Effector memory CD8-positive, alpha-beta T cell (primary cell): ENCODE measurements around the gene KRAS.
A peak's percentile ranks its signal among the peaks of the same experiment; 100 is the strongest.

Source experiments
- ATAC-seq: fragments of 150-1000 bp; cut with Tn5 transposase; replicated peaks from 2 replicates; pipeline ENCODE4 v1.10.0; 2021; ENCODE audit warnings: mild to moderate bottlenecking, moderate library complexity
- DNase-seq, 3 experiments: peaks; one replicate each; pipeline ENCODE4 v3.0.0; 2021
- H3K27ac Mint-ChIP-seq, 2 donors: one replicate each; pipeline ENCODE4 v1.8.0; 2022; ENCODE audit warnings: mild to moderate bottlenecking in 2 of 2, mixed read lengths in 2 of 2, moderate library complexity in 2 of 2
- H3K27me3 Mint-ChIP-seq, 2 donors: one replicate each; pipeline ENCODE4 v1.8.0; 2022; ENCODE audit warnings: mixed read lengths in 2 of 2
- H3K36me3 Mint-ChIP-seq: one replicate; pipeline ENCODE4 v1.8.0; 2022; ENCODE audit warnings: mild to moderate bottlenecking, moderate library complexity, mixed read lengths; ENCODE audit not compliant: insufficient read depth
- H3K4me1 Mint-ChIP-seq, 2 donors: one replicate each; pipeline ENCODE4 v1.8.0; 2022; ENCODE audit warnings: low read depth in 2 of 2, mixed read lengths in 2 of 2
- H3K4me3 Mint-ChIP-seq, 2 donors: one replicate each; pipeline ENCODE4 v1.8.0; 2022; ENCODE audit warnings: mild to moderate bottlenecking in 2 of 2, mixed read lengths in 2 of 2, moderate library complexity in 2 of 2
- H3K9me3 Mint-ChIP-seq, 2 donors: one replicate each; pipeline ENCODE4 v1.8.0; 2022; ENCODE audit warnings: mixed read lengths in 2 of 2

The KRAS gene

DNA sequence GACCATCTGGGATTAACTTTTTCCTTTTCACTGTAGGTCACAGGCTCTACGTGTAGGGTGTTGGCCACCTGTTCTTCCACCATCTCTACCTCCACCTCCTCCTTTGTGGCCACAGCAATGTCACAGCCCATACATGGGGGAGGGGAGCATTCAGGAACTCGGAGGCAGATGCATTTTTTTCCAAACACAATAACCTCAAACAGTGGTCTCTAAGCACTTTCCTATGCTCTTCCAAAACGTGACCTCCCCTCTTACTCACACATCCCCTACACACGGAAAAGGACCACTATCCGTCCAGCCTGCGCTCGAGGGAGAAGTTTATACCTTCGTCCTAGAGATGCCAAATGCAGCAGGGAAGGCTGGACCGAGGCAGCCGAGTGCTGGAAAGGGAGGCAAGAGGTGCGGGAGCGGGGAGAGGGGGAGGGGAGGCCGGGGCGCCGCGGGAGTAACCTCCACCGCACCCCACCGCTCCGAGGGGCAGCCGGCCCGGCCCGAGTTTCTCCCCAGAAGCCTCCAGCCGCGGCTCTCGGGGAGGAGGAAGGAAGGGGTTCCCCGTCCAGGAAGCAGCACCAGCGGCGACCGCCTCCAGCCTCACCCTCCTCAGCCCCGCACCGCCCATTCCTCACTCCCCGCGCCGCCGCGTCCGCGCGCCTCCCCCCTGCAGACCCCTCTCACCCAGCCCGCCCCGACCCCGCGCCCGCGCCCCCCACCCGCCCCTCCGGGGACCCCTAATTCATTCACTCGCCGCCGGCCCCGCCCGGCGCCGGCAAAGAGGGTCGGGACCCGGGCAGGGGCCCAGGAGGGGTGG is 594 bp downstream of the KRAS start:
- Mint-ChIP-seq H3K27me3 (no peaks in the 10 kb centered on the region), H3K9me3 (no peaks in the 10 kb centered on the region), H3K4me3 (peak overlapping the region; percentile 88 to 91), H3K27ac (peak overlapping the region; percentile 95 to 96), H3K4me1 (peaks cover 25 to 30% of the 10 kb centered on the region in 2 donors), H3K36me3 (peaks cover 27% of the 10 kb centered on the region)
- peak; percentile 50 for ATAC-seq
- DNase-seq = peak; percentile 31 to 39 (median 34)

DNA sequence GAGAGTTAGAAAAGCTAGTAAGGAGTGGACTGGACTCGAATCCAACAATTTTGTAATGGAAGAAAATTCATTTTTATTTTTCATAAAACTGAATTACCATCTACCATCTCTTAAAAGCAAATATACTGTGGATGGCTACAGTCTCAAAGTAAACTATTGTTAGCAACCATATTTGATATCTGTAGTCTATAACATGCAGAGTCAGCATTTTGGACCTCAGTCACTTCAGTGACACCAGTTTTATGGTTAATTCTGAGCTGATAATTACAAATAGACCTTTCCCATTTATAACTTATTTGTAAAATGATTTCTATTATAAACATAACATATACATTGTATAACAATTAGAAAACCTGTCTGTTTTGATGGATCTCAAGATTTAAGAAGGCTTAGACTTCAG is 2.0 kb downstream of the KRAS start:
- DNase-seq (no peak), ATAC-seq (no peak)
- Mint-ChIP-seq H3K27ac (peak overlapping the region; percentile 95 to 96), H3K27me3 (no peaks in the 10 kb centered on the region), H3K4me3 (peak overlapping the region; percentile 88 to 91), H3K9me3 (no peaks in the 10 kb centered on the region), H3K36me3 (peaks cover 36% of the 10 kb centered on the region), H3K4me1 (peaks cover 25 to 37% of the 10 kb centered on the region in 2 donors)

DNA sequence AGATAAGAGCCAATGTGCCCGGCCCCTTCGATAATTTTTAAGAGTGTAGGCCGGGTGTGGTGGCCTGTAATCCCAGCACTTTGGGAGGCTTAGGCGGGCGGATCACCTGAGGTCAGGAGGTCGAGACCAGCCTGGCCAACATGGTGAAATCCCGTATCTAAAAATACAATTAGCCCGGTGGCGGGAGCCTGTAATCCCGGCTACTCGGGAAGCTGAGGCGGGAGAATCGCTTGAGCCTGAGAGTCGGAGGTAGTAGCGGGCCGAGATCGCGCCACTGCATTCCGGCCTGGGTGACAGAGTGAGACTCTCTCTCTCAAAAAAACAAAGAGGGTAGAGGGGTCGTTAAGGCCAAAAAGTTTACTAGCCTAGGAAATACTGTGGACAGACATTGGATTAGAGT is 2.6 kb downstream of the KRAS start:
- peaks cover 22 to 37% of the 10 kb centered on the region in 2 donors for H3K4me1 Mint-ChIP-seq
- peak overlapping the region in 1 of 2 donors; percentile 52 for H3K4me3 Mint-ChIP-seq
- no peak overlapping the region for H3K27ac Mint-ChIP-seq
- ATAC-seq = no peak
- peaks cover 36% of the 10 kb centered on the region for H3K36me3 Mint-ChIP-seq
- no peaks in the 10 kb centered on the region for H3K27me3 Mint-ChIP-seq
- no peak for DNase-seq
- no peaks in the 10 kb centered on the region for H3K9me3 Mint-ChIP-seq

DNA sequence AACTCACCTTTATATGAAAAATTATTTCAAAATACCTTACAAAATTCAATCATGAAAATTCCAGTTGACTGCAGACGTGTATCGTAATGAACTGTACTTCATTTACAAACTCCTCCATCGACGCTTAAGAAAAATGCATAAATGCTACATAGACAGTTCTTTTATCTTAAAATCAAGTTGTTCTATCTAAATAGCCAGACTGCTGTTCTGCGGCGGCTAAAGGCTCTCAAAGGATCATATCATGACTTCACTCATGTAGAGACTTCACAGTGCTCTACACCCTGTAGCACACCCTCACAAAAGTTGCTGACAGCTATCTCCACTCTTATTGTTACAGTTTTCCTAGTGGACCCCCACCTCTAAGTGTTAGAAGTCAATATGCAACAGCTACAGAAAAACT is 5.2 kb downstream of the KRAS start:
- Mint-ChIP-seq H3K4me3 (peak overlapping the region in 1 of 2 donors; percentile 2), H3K27ac (peak overlapping the region in 1 of 2 donors; percentile 92), H3K9me3 (no peaks in the 10 kb centered on the region), H3K27me3 (no peaks in the 10 kb centered on the region), H3K36me3 (peaks cover 38% of the 10 kb centered on the region), H3K4me1 (peaks cover 26 to 49% of the 10 kb centered on the region in 2 donors)
- ATAC-seq (no peak), DNase-seq (no peak)

DNA sequence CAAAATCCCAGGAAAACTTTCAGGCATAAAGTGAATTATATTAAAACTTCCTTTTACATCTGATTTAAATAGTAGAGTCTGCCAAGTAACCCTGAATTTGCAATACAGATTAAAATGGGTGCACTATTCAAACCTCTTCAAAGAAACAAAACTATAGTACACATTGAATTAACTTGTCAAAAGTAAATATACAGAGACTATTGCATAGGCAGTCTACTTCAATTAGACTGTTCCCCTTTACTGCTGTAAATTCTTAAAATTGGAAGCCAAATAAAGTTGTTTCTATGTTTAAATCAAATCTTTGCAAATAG is 7.1 kb downstream of the KRAS start:
- no peak for ATAC-seq
- Mint-ChIP-seq H3K4me1 (peaks cover 19 to 54% of the 10 kb centered on the region in 2 donors), H3K36me3 (peaks cover 37% of the 10 kb centered on the region), H3K9me3 (no peaks in the 10 kb centered on the region), H3K4me3 (no peak overlapping the region), H3K27me3 (no peaks in the 10 kb centered on the region), H3K27ac (peak overlapping the region in 1 of 2 donors; percentile 77)
- DNase-seq = no peak

DNA sequence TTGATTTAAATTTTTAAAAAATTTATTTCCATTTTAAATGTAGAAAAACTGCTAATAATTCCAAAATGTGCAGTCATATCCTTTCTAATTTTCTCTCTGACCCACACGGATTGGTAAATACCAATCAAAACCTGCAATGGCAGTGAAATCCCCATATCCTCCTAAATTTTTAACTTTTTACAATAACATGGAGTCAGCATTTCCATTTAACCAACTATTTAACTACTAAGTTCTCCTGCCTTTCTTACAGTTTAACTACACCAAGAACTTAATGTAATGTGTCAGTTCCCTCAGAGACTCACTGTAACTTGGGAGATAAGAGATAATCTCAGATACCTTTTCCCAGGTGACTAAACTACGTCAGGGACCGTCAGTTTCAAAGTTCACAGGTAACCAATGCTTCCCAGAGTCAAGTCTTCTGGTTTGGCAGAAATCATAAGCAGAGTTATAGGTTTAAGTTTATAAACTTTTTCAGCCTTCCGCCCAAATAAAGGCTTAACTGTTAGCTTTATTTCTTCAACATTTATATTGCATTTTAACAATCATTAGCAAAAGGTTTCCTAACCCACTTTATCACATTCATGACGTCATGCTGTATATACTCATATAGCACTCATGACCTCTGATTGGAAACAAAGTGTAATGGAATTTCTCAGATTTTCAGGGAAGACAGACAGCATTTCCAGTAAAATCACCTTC is 7.6 kb downstream of the KRAS start:
- ATAC-seq (no peak), DNase-seq (no peak)
- H3K4me3 Mint-ChIP-seq = no peak overlapping the region
- H3K9me3 Mint-ChIP-seq = no peaks in the 10 kb centered on the region
- no peak overlapping the region for H3K27ac Mint-ChIP-seq
- peaks cover 17 to 49% of the 10 kb centered on the region in 2 donors for H3K4me1 Mint-ChIP-seq
- no peaks in the 10 kb centered on the region for H3K27me3 Mint-ChIP-seq
- peaks cover 40% of the 10 kb centered on the region for H3K36me3 Mint-ChIP-seq

DNA sequence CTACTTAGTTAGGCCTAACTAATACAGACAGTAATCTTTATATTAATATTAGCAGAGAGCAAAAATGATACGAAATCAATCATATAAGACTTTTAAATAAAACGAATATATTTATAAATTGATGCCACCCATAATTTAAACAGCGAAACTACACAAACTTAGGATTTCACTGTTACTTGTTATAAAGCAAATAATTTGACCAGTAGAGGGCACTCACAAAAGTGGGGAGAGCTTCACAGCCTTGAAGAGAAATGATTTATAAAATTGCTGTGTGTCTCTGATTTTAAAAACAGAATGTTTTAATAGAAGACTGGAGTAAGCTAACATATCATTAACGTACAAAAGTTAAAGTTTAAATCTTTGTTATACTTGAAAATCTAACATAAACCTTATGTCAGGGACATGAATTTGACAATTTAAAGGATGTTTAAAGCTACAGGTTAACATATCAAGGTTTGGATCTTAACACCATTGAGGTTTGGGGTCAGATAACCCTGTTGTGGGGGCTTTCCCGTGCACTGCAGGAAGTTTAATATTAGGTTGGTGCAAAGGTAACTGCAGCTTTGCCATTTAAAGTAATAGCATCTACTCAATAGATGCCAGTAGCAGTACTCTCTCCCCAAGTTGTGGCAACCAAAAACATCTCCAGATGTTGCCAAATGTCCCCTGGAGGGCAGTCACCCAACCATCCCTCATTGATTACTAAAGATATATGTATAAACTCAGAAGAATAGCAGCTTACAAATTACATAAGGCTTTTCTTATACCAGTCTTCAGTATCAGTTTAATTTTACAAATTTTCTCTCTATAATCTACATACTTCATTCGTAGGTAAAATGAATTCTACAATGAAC is 9.3 kb downstream of the KRAS start:
- peaks cover 52% of the 10 kb centered on the region for H3K36me3 Mint-ChIP-seq
- no peaks in the 10 kb centered on the region for H3K9me3 Mint-ChIP-seq
- H3K27me3 Mint-ChIP-seq = no peaks in the 10 kb centered on the region
- H3K27ac Mint-ChIP-seq = peak overlapping the region in 1 of 2 donors; percentile 36
- ATAC-seq (peak; percentile 98), DNase-seq (peak; percentile 47 to 58 (median 50))
- peaks cover 16 to 56% of the 10 kb centered on the region in 2 donors for H3K4me1 Mint-ChIP-seq
- H3K4me3 Mint-ChIP-seq = peak overlapping the region in 1 of 2 donors; percentile 7

DNA sequence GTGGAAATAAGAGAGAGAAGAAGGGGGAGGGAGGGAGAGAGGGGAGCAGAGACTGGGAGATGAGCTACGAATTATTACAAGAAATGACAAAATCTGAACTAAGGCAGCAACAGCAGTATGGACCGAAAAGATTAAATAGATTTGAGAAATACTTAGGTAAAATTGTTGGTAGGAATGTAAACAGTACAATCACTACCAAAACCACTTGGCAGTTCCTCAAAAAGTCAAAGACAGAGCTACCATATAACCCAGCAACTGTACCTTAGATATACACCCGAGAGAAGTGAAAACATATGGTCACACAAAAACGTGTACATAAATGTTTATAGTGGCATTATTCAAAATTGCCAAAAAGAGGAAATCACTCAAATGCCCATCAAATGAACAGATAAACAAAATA is 14.1 kb downstream of the KRAS start:
- no peak for DNase-seq
- Mint-ChIP-seq H3K27ac (peak overlapping the region in 1 of 2 donors; percentile 72), H3K4me1 (peaks cover 10 to 46% of the 10 kb centered on the region in 2 donors), H3K27me3 (no peaks in the 10 kb centered on the region), H3K36me3 (peaks cover 56% of the 10 kb centered on the region), H3K9me3 (no peaks in the 10 kb centered on the region), H3K4me3 (no peak overlapping the region)
- no peak for ATAC-seq

DNA sequence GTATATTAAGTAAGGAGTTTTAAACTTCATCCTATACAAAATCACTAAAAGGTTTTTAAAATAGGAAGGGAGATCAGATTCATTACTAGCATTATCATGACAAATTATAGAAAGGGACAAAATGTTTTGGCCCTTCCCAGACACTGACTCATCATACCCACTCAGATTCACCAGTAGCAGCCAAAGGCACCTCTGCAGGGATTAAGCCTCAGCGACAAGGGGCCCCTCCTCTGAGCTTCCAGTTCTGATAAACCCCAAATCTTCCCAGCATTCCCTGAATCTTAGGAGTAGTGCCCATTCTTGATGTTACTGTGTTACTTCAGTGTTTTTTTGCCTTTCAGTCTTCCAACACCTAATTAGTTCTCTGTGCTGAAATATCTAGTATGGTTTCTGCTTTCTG is 14.5 kb downstream of the KRAS start:
- peak overlapping the region in 1 of 2 donors; percentile 72 for H3K27ac Mint-ChIP-seq
- no peak for DNase-seq

DNA sequence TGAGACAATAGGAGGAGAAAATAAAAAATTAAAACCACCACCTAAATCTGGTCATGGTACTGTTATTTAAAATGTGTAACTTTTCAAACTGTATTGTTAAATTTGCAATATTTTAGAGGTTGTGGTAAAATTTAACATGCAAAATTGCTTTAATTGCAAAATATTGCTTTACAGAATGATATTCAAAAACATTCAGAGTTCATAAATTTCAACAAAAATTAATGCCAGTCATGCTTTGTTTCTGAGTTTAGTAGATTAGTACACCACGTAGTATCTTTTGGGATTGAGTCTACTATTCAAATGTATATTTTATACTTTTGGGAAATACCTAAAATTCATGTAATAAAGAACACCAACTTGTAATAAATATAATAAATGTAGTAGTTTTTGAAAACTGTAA is 37.4 kb downstream of the KRAS start:
- Mint-ChIP-seq H3K36me3 (peaks cover 35% of the 10 kb centered on the region), H3K27ac (peak overlapping the region in 1 of 2 donors; percentile 21), H3K4me1 (peaks cover 2 to 12% of the 10 kb centered on the region in 2 donors)

More for the DNA sequence above, 14.5 kb downstream of the KRAS start:
- Mint-ChIP-seq H3K4me1 (peaks cover 8 to 46% of the 10 kb centered on the region in 2 donors), H3K36me3 (peaks cover 55% of the 10 kb centered on the region), H3K4me3 (no peak overlapping the region), H3K9me3 (no peaks in the 10 kb centered on the region), H3K27me3 (no peaks in the 10 kb centered on the region)
- ATAC-seq = no peak

DNA sequence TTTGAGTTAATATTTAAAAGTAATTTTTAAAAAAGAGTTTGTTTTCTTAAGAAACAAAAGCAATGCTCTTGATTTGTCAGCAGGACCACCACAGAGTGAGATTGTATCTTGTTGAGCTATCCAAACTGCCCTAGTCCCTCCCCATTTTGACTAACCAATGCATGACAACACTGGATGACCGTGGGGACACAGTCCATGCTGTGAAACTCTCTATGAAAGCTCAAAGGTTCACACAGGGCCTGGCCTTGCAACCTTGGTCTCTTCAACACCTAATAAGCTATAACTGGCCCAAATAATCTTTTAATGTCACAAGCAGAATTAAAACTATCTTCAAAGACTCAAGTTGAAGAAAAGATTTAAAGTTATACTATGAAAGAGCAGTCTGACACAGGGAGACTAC is 42.2 kb downstream of the KRAS start:
- H3K27me3 Mint-ChIP-seq = no peaks in the 10 kb centered on the region
- no peaks in the 10 kb centered on the region for H3K4me1 Mint-ChIP-seq
- H3K9me3 Mint-ChIP-seq = no peaks in the 10 kb centered on the region
- H3K36me3 Mint-ChIP-seq = peaks cover 29% of the 10 kb centered on the region
- H3K27ac Mint-ChIP-seq = peak overlapping the region in 1 of 2 donors; percentile 74
- H3K4me3 Mint-ChIP-seq = no peak overlapping the region
- DNase-seq (no peak), ATAC-seq (no peak)

More for the DNA sequence above, 37.4 kb downstream of the KRAS start:
- DNase-seq = no peak
- ATAC-seq = no peak
- Mint-ChIP-seq H3K27me3 (no peaks in the 10 kb centered on the region), H3K9me3 (no peaks in the 10 kb centered on the region), H3K4me3 (no peak overlapping the region)

DNA sequence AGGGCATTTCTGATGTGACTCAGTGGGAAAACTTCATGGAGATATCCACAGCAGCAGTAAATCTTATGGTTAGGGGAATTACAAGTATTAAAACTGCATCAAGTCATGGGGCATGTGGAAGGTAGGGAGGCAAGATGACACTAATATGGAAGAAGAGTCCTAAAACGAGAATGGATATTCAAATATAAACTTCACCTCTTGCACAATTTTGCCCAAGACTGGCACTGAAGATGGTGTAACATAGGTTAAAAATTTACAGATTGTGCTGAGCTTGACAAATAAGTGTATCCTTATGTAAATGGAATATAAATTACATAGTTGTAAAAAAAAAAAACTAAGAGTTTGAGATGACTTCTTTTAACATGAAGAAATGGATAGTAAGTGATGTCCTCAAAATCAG is 42.9 kb downstream of the KRAS start:
- DNase-seq = no peak
- no peak for ATAC-seq
- Mint-ChIP-seq H3K27ac (no peak overlapping the region), H3K4me3 (no peak overlapping the region), H3K4me1 (no peaks in the 10 kb centered on the region), H3K36me3 (peaks cover 26% of the 10 kb centered on the region), H3K9me3 (no peaks in the 10 kb centered on the region), H3K27me3 (no peaks in the 10 kb centered on the region)

DNA sequence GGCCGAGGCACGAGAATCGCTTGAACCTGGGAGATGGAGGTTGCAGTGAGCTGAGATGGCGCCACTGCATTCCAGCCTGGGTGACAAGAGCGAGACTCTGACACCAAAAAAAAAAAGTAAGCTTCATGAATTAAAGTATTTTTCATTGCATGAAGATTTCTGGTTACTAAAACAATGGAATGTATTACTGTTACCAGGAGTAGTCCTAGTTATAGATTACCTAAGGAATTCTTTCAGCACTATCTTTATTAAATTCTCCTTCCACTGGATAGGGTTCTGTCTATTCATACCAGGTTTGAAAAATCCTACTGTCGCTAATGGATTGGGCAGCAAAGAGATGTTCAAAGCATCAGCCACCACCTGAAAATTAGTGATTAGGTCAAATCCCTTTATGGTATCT is 43.3 kb downstream of the KRAS start:
- Mint-ChIP-seq H3K27me3 (no peaks in the 10 kb centered on the region), H3K4me3 (no peak overlapping the region), H3K36me3 (peaks cover 26% of the 10 kb centered on the region), H3K9me3 (no peaks in the 10 kb centered on the region), H3K4me1 (peaks cover 0 to 4% of the 10 kb centered on the region in 2 donors), H3K27ac (no peak overlapping the region)
- DNase-seq = no peak
- ATAC-seq = no peak
